ENCODE data around the gene CDK10. TPM values are rescaled to one million over a fixed set of nuclear protein-coding genes. Genes with fewer than 3 reads are reported as not detected.

CDK10 gene
- total and polyA plus RNA-seq, 4 donors: 52.0 to 92.7 (median 70.0) TPM

- Histone ChIP-seq H3K27me3 (ENCODE audit: control insufficient read depth in 3 of 3, insufficient read depth in 3 of 3, low read length in 2 of 3) (no peaks in the 10 kb centered on the region), H3K9ac (ENCODE audit: insufficient read depth in 1 of 2, low read length in 2 of 2) (no peak overlapping the region), H3K4me3 (no peak overlapping the region), H3K9me3 (ENCODE audit: control insufficient read depth in 4 of 4, insufficient read depth in 3 of 4, low read length in 3 of 4) (no peaks in the 10 kb centered on the region), H3K27ac (ENCODE audit: low read depth in 1 of 2, low read length in 1 of 2) (no peak overlapping the region), H3K4me1 (ENCODE audit: control insufficient read depth in 5 of 5, insufficient read depth in 5 of 5, low read length in 5 of 5) (no peaks in the 10 kb centered on the region), H3K36me3 (ENCODE audit: control insufficient read depth in 4 of 4, insufficient read depth in 4 of 4, low read length in 4 of 4) (peaks cover 25 to 75% (median 35%) of the 10 kb centered on the region in 4 donors)
- no peak for TF ChIP-seq CTCF (IDR thresholded peaks at IDR 0.05; ENCODE audit: control extremely low read depth, extremely low read depth)
- 85 to 88% methylated on average over 20 of the region's 20 CpGs for WGBS, 2 donors
- ATAC-seq (ENCODE audit: insufficient read depth, low FRiP score) (no peak), DNase-seq (no peak)
Observed at GRCh38 chr16:89737341-89738071, 51.0 kb downstream of the CDK10 start.

GRCh38 chr16:89738072-89738377, 51.5 kb downstream of the CDK10 start:
- Histone ChIP-seq H3K27me3 (ENCODE audit: control insufficient read depth in 3 of 3, insufficient read depth in 3 of 3, low read length in 2 of 3) (no peaks in the 10 kb centered on the region), H3K4me3 (no peak overlapping the region), H3K36me3 (ENCODE audit: control insufficient read depth in 4 of 4, insufficient read depth in 4 of 4, low read length in 4 of 4) (peaks cover 29 to 69% (median 37%) of the 10 kb centered on the region in 4 donors), H3K27ac (ENCODE audit: low read depth in 1 of 2, low read length in 1 of 2) (no peak overlapping the region), H3K9me3 (ENCODE audit: control insufficient read depth in 4 of 4, insufficient read depth in 3 of 4, low read length in 3 of 4) (no peaks in the 10 kb centered on the region), H3K4me1 (ENCODE audit: control insufficient read depth in 5 of 5, insufficient read depth in 5 of 5, low read length in 5 of 5) (no peaks in the 10 kb centered on the region), H3K9ac (ENCODE audit: insufficient read depth in 1 of 2, low read length in 2 of 2) (no peak overlapping the region)
- WGBS, 2 donors: 93 to 97% methylated on average over 14 of the region's 14 CpGs
- DNase-seq (no peak), ATAC-seq (ENCODE audit: insufficient read depth, low FRiP score) (no peak)
- no peak for TF ChIP-seq CTCF (IDR thresholded peaks at IDR 0.05; ENCODE audit: control extremely low read depth, extremely low read depth)

GRCh38 chr16:89738538-89739317, 52.2 kb downstream of the CDK10 start:
- TF ChIP-seq CTCF (IDR thresholded peaks at IDR 0.05; ENCODE audit: control extremely low read depth, extremely low read depth): no peak
- peaks cover 25 to 62% (median 31%) of the 10 kb centered on the region in 4 donors for H3K36me3 ChIP-seq (ENCODE audit: control insufficient read depth in 4 of 4, insufficient read depth in 4 of 4, low read length in 4 of 4)
- 88 to 93% methylated on average over 20 of the region's 20 CpGs for WGBS, 2 donors

More at GRCh38 chr16:89738538-89739317, 52.2 kb downstream of the CDK10 start:
- Histone ChIP-seq H3K27ac (ENCODE audit: low read depth in 1 of 2, low read length in 1 of 2) (no peak overlapping the region), H3K9ac (ENCODE audit: insufficient read depth in 1 of 2, low read length in 2 of 2) (no peak overlapping the region), H3K9me3 (ENCODE audit: control insufficient read depth in 4 of 4, insufficient read depth in 3 of 4, low read length in 3 of 4) (no peaks in the 10 kb centered on the region), H3K4me1 (ENCODE audit: control insufficient read depth in 5 of 5, insufficient read depth in 5 of 5, low read length in 5 of 5) (no peaks in the 10 kb centered on the region), H3K4me3 (no peak overlapping the region), H3K27me3 (ENCODE audit: control insufficient read depth in 3 of 3, insufficient read depth in 3 of 3, low read length in 2 of 3) (no peaks in the 10 kb centered on the region)
- ATAC-seq (ENCODE audit: insufficient read depth, low FRiP score) (no peak), DNase-seq (no peak)
